Endothelial cell (in vitro differentiated cells): ENCODE results near the gene FBXO34. TPM values are rescaled to one million over a fixed set of nuclear protein-coding genes. Genes with fewer than 3 reads are reported as not detected.

ENCODE experiments used
- DNase-seq: peaks from one replicate; pipeline ENCODE4 v3.0.0; 2021; ENCODE audit warnings: low spot score
- H3K27ac Mint-ChIP-seq: one replicate; pipeline ENCODE4 v1.8.0; 2021; ENCODE audit warnings: mixed read lengths, inconsistent platforms; ENCODE audit not compliant: unreplicated experiment
- H3K27me3 Mint-ChIP-seq: one replicate; pipeline ENCODE4 v1.8.0; 2021; ENCODE audit warnings: mild to moderate bottlenecking, moderate library complexity, mixed read lengths, inconsistent platforms; ENCODE audit not compliant: unreplicated experiment
- H3K36me3 Mint-ChIP-seq: one replicate; pipeline ENCODE4 v1.8.0; 2021; ENCODE audit warnings: mild to moderate bottlenecking, low read depth, mixed read lengths, inconsistent platforms; ENCODE audit not compliant: unreplicated experiment
- H3K4me1 Mint-ChIP-seq: one replicate; pipeline ENCODE4 v1.8.0; 2021; ENCODE audit warnings: mild to moderate bottlenecking, mixed read lengths, inconsistent platforms; ENCODE audit not compliant: unreplicated experiment
- H3K4me3 Mint-ChIP-seq: one replicate; pipeline ENCODE4 v1.8.0; 2021; ENCODE audit warnings: mild to moderate bottlenecking, mixed read lengths, inconsistent platforms; ENCODE audit not compliant: unreplicated experiment
- H3K9me3 Mint-ChIP-seq: one replicate; pipeline ENCODE4 v1.8.0; 2021; ENCODE audit warnings: mixed read lengths, inconsistent platforms; ENCODE audit not compliant: unreplicated experiment
- total RNA-seq: library from RNA; stranded (reverse); fragmentation: NEBNext Ultra II Directional; extraction: Animal tissue kit (Norgen Biotek cat#: 25700); gene quantifications from one replicate; pipeline ENCODE4 v1.2.1, GENCODE V29; 2021; ENCODE audit not compliant: unreplicated experiment
- TF ChIP-seq, protein P1 (sequence below): fragments of 200-600 bp; sonication (generic); IDR thresholded peaks from one replicate; pipeline ENCODE4 v1.5.0; 2021; ENCODE audit warnings: antibody characterized with exemption; ENCODE audit not compliant: unreplicated experiment

Gene FBXO34
- total RNA-seq, 1 donor from 2014 or later: 14.2 TPM

GRCh38 chr14:55243813-55244212 is 27.4 kb upstream of the FBXO34 start:
- no peaks in the 10 kb centered on the region for H3K36me3 Mint-ChIP-seq
- no peak for DNase-seq
- no peak overlapping the region for H3K4me3 Mint-ChIP-seq
- H3K9me3 Mint-ChIP-seq: no peaks in the 10 kb centered on the region
- TF ChIP-seq, protein P1, sequence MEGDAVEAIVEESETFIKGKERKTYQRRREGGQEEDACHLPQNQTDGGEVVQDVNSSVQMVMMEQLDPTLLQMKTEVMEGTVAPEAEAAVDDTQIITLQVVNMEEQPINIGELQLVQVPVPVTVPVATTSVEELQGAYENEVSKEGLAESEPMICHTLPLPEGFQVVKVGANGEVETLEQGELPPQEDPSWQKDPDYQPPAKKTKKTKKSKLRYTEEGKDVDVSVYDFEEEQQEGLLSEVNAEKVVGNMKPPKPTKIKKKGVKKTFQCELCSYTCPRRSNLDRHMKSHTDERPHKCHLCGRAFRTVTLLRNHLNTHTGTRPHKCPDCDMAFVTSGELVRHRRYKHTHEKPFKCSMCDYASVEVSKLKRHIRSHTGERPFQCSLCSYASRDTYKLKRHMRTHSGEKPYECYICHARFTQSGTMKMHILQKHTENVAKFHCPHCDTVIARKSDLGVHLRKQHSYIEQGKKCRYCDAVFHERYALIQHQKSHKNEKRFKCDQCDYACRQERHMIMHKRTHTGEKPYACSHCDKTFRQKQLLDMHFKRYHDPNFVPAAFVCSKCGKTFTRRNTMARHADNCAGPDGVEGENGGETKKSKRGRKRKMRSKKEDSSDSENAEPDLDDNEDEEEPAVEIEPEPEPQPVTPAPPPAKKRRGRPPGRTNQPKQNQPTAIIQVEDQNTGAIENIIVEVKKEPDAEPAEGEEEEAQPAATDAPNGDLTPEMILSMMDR: no peak
- H3K4me1 Mint-ChIP-seq: peaks cover 5% of the 10 kb centered on the region
- no peak overlapping the region for H3K27ac Mint-ChIP-seq
- H3K27me3 Mint-ChIP-seq: peaks cover 6% of the 10 kb centered on the region

- no peak overlapping the region for H3K4me3 Mint-ChIP-seq
- H3K36me3 Mint-ChIP-seq: no peaks in the 10 kb centered on the region
- H3K27ac Mint-ChIP-seq: no peak overlapping the region
- H3K27me3 Mint-ChIP-seq: peaks cover 6% of the 10 kb centered on the region
- no peaks in the 10 kb centered on the region for H3K9me3 Mint-ChIP-seq
- peaks cover 5% of the 10 kb centered on the region for H3K4me1 Mint-ChIP-seq
- TF ChIP-seq, protein P1: peak; percentile 36
- peak; percentile 34 for DNase-seq
These were observed 25.5 kb upstream of the FBXO34 start for GRCh38 chr14:55245657-55246268.

GRCh38 chr14:55248411-55248810 is 22.8 kb upstream of the FBXO34 start:
- Mint-ChIP-seq H3K4me3 (no peak overlapping the region), H3K4me1 (peaks cover 5% of the 10 kb centered on the region), H3K36me3 (no peaks in the 10 kb centered on the region), H3K27me3 (peaks cover 1% of the 10 kb centered on the region), H3K9me3 (no peaks in the 10 kb centered on the region), H3K27ac (no peak overlapping the region)
- DNase-seq: no peak
- TF ChIP-seq, protein P1: no peak

DNA sequence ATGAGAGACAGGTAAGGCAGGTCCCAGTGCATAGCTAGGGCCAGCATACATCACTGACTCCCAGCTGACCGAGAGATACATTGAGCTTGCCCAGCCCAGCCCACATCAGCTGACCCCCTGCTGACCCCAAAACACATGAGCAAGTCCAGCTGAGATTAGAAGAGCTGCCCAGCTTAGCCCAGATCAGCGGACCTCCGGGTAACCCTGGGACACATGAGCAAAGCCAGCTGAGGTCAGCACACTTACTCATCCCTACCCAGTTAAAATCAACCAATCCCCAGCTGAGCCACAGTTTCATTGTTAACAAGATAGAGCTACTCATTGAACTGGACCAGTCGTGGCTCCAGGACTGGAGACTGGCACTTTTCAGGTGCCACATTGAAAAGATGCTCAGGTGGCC is 21.8 kb upstream of the FBXO34 start:
- no peak overlapping the region for H3K4me3 Mint-ChIP-seq
- TF ChIP-seq, protein P1: no peak
- peaks cover 1% of the 10 kb centered on the region for H3K27me3 Mint-ChIP-seq
- H3K4me1 Mint-ChIP-seq: no peaks in the 10 kb centered on the region
- no peak for DNase-seq
- no peak overlapping the region for H3K27ac Mint-ChIP-seq
- H3K9me3 Mint-ChIP-seq: no peaks in the 10 kb centered on the region
- H3K36me3 Mint-ChIP-seq: no peaks in the 10 kb centered on the region

- DNase-seq: no peak
- Mint-ChIP-seq H3K27me3 (peaks cover 2% of the 10 kb centered on the region), H3K4me3 (no peak overlapping the region), H3K36me3 (no peaks in the 10 kb centered on the region), H3K4me1 (no peaks in the 10 kb centered on the region), H3K9me3 (no peaks in the 10 kb centered on the region), H3K27ac (no peak overlapping the region)
- TF ChIP-seq, protein P1: no peak
These were observed 17.9 kb upstream of the FBXO34 start for GRCh38 chr14:55253276-55253675.
